Endothelial cell of umbilical vein (primary cell): ENCODE data around the gene HP1BP3. TPM values are rescaled to one million over a fixed set of nuclear protein-coding genes. Genes with fewer than 3 reads are reported as not detected.
"Not testable (repeated sequence)": the region's sequence is repeated elsewhere in the genome, so short reads cannot be mapped to it uniquely, and the experiment has no call there.

Experiments
- BruUV-seq: library from RNA; stranded (reverse); fragments of 400-500 nt; replicated peaks from 2 replicates; lab custom pipeline; 2021; lab: Mats Ljungman, UMichigan
- CTCF ChIA-PET: fragments of 300-600, 350-600 bp; sonication (Branson Sonifier 250); formaldehyde crosslinking; loops from one replicate; lab custom pipeline; 2021; ENCODE audit warnings: antibody characterized with exemption, inconsistent platforms; lab: Charles Lee
- POLR2A ChIA-PET: fragments of 300-600, 350-600 bp; sonication (Branson Sonifier 250); formaldehyde crosslinking; loops from one replicate; lab custom pipeline; 2021; ENCODE audit warnings: antibody characterized with exemption, inconsistent platforms; lab: Charles Lee
- DNase-seq: peaks from one replicate; pipeline ENCODE4 v3.0.0-alpha.2; 2011; ENCODE audit warnings: low read depth, low spot score
- FAIRE-seq: peaks from 2 replicates; lab custom pipeline; 2011; peaks lifted over from hg19 to GRCh38; lab: Jason Lieb, UNC
- H2AFZ ChIP-seq: 2 replicates; pipeline ENCODE4 v1.6.0; 2012; ENCODE audit warnings: low read depth, low read length, control low read depth, inconsistent platforms
- H3K27ac ChIP-seq: 2 replicates; pipeline ENCODE4 v1.5.1; 2011; ENCODE audit warnings: low read depth, mild to moderate bottlenecking, control low read depth, low read length, moderate library complexity; ENCODE audit not compliant: insufficient read depth
- H3K27me3 ChIP-seq, 2 experiments: 2 replicates each; pipeline versions ENCODE4 v1.6.0 to v1.6.1; 2011; ENCODE audit warnings: low read length in 2 of 2, mixed read lengths in 1 of 2; ENCODE audit not compliant: control insufficient read depth in 2 of 2, insufficient read depth in 2 of 2
- H3K36me3 ChIP-seq, 2 experiments: 2 replicates in 1 of 2; 3 replicates in 1 of 2; pipeline ENCODE4 v1.5.1; 2011; ENCODE audit warnings: low read length in 2 of 2, mild to moderate bottlenecking in 1 of 2, moderate library complexity in 1 of 2; ENCODE audit not compliant: control insufficient read depth in 2 of 2, insufficient read depth in 2 of 2; ENCODE audit errors: extremely low read depth in 1 of 2
- H3K4me1 ChIP-seq: 3 replicates; pipeline ENCODE4 v1.5.1; 2011; ENCODE audit warnings: mild to moderate bottlenecking, low read length; ENCODE audit not compliant: control insufficient read depth, insufficient read depth; ENCODE audit errors: extremely low read depth
- H3K4me2 ChIP-seq: 2 replicates; pipeline ENCODE4 v1.6.1; 2011; ENCODE audit warnings: low read length, control low read depth, mixed read lengths; ENCODE audit not compliant: insufficient read depth
- H3K4me3 ChIP-seq, 3 experiments: fragments of 200-600 bp in 1 of 3; sonication (generic), shearing (Covaris generic) in 1 of 3; replicated peaks in 1 of 3; 2 replicates each; pipeline ENCODE4 v1.5.1; 2011 to 2016; ENCODE audit warnings: control low read depth in 3 of 3, low read length in 3 of 3, mild to moderate bottlenecking in 2 of 3, inconsistent platforms in 1 of 3, low read depth in 1 of 3, moderate library complexity in 1 of 3; ENCODE audit not compliant: insufficient read depth in 1 of 3
- H3K79me2 ChIP-seq: 2 replicates; pipeline ENCODE4 v1.6.0; 2012; ENCODE audit warnings: low read length, inconsistent platforms; ENCODE audit not compliant: control insufficient read depth, insufficient read depth
- H3K9ac ChIP-seq: replicated peaks from 2 replicates; pipeline ENCODE3; 2011; ENCODE audit warnings: low read length, control low read depth; ENCODE audit not compliant: insufficient read depth; ENCODE audit errors: extremely low read depth
- H3K9me1 ChIP-seq: replicated peaks from 3 replicates; pipeline ENCODE4 v1.6.0; 2011; ENCODE audit warnings: mild to moderate bottlenecking, low read length; ENCODE audit not compliant: control insufficient read depth, insufficient read depth; ENCODE audit errors: extremely low read depth
- H3K9me3 ChIP-seq: replicated peaks from 2 replicates; pipeline ENCODE4 v1.5.1; 2012; ENCODE audit warnings: low read length, inconsistent platforms; ENCODE audit not compliant: control insufficient read depth, insufficient read depth
- H4K20me1 ChIP-seq: replicated peaks from 2 replicates; pipeline ENCODE3; 2011; ENCODE audit warnings: mild to moderate bottlenecking, low read length; ENCODE audit not compliant: control insufficient read depth, insufficient read depth; ENCODE audit errors: extremely low read depth
- CTCF ChIP-seq, 2 donors: IDR thresholded peaks; 1 replicate in 1 of 2; 2 replicates in 1 of 2; pipeline ENCODE4 v1.5.1; 2011; ENCODE audit warnings: low read length in 2 of 2, mild to moderate bottlenecking in 2 of 2, moderate library complexity in 2 of 2, control low read depth in 1 of 2, inconsistent platforms in 1 of 2, low read depth in 1 of 2; ENCODE audit not compliant: insufficient read depth in 1 of 2; ENCODE audit errors: extremely low read depth in 1 of 2
- EZH2 ChIP-seq: IDR thresholded peaks from 2 replicates; pipeline ENCODE4 v1.6.1; 2012; ENCODE audit warnings: borderline replicate concordance, low read depth, mild to moderate bottlenecking, moderate library complexity, low read length, inconsistent platforms; ENCODE audit not compliant: severe bottlenecking
- FOS ChIP-seq: IDR thresholded peaks from 2 replicates; pipeline ENCODE4 v1.6.1; 2011; ENCODE audit warnings: mild to moderate bottlenecking, low read length, moderate library complexity, borderline replicate concordance; ENCODE audit not compliant: insufficient read depth
- GATA2 ChIP-seq: IDR thresholded peaks from 2 replicates; pipeline ENCODE4 v1.7.0; 2011; ENCODE audit warnings: low read depth, mild to moderate bottlenecking, moderate library complexity, mixed read lengths, low read length; ENCODE audit not compliant: insufficient read length, insufficient read depth
- JUN ChIP-seq: IDR thresholded peaks from 2 replicates; pipeline ENCODE4 v1.6.1; 2011; ENCODE audit warnings: borderline replicate concordance, low read depth; ENCODE audit not compliant: insufficient read length, insufficient read depth
- MAX ChIP-seq: IDR thresholded peaks from 2 replicates; pipeline ENCODE4 v1.6.1; 2011; ENCODE audit not compliant: insufficient read depth, insufficient read length
- MYC ChIP-seq: IDR thresholded peaks from one replicate; pipeline ENCODE4 v1.6.1; 2011; ENCODE audit warnings: mild to moderate bottlenecking, low read depth, low read length
- POLR2A ChIP-seq: IDR thresholded peaks from 2 replicates; pipeline ENCODE4 v1.6.1; 2012; ENCODE audit warnings: low read depth, mild to moderate bottlenecking, control low read depth, low read length
- POLR2AphosphoS5 ChIP-seq: IDR thresholded peaks from 2 replicates; pipeline ENCODE4 v1.6.1; 2012; ENCODE audit warnings: low read depth, mild to moderate bottlenecking, control low read depth, low read length, moderate library complexity; ENCODE audit not compliant: insufficient read depth
- dilution Hi-C: fragments of 300-500 bp; cut with MboI; formaldehyde crosslinking; loops from one replicate; pipeline ENCODE4 v1.15.0; 2019; ENCODE audit warnings: low sequenced_read_pairs; ENCODE audit not compliant: extremely low pct_ligation_motif_present
- intact Hi-C: fragments of 100-400 bp; cut with micrococcal nuclease; formaldehyde crosslinking; loops from one replicate; pipeline ENCODE4 v1.10.0; 2022
- polyA plus RNA-seq, 4 experiments: library from polyadenylated mRNA; depleted of rRNA in 3 of 4; stranded (reverse) in 3 of 4; unstranded in 1 of 4; fragments of >200 nt; gene quantifications; 2 replicates each; pipeline versions ENCODE4 v1.2.1 to v1.2.3, GENCODE V29; 2011 to 2012; ENCODE audit warnings: missing spikeins in 1 of 4
- total RNA-seq: library from RNA; stranded (reverse); gene quantifications from 2 replicates; pipeline ENCODE4 v1.2.3, GENCODE V29; 2021

Gene HP1BP3
- total and polyA plus RNA-seq, 2 donors (not counting 3 experiments of a cell fraction or from before 2014, with no cell fraction given): 87.2 to 231 TPM

DNA sequence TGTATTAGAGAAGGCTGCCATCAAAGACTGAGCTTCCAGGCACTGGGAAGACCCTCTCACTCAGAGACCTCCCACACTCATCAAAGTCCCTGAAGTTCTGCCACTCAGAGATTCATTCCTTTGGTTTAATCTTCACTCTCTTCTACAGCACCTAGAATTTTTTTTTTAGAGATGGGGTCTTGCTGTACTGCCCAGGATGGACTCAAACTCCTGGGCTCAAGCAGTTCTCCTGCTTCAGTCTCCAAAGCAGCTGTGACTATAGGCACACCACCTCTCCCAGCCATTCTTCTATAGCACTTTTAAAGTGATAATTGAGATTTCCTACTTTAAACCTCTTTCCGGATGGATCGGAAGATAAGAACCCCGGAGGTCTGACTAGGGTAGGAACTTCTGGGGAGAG is 3.7 kb upstream of the HP1BP3 start:
- peaks cover 7% of the 10 kb centered on the region for H3K79me2 ChIP-seq
- intact Hi-C loops (no loop called here), dilution Hi-C loops (no loop called here)
- no peak overlapping the region for H3K9ac ChIP-seq
- ChIA-PET POLR2A (no interaction called here), CTCF (no interaction called here)
- no peaks in the 10 kb centered on the region for H3K27me3 ChIP-seq
- DNase-seq (no peak), FAIRE-seq (no peak)
- H4K20me1 ChIP-seq: no peaks in the 10 kb centered on the region
- H3K4me3 ChIP-seq: no peak overlapping the region
- no peak overlapping the region for H3K27ac ChIP-seq
- peaks cover 4% of the 10 kb centered on the region for H3K4me1 ChIP-seq
- H3K9me1 ChIP-seq: no peaks in the 10 kb centered on the region
- BruUV-seq: no TSS peak
- H3K9me3 ChIP-seq: no peaks in the 10 kb centered on the region
- TF ChIP-seq JUN (no peak), FOS (no peak), POLR2A (no peak), CTCF (IDR thresholded peaks at IDR 0.05; ENCODE audit: extremely low read depth in 1 of 2, insufficient read depth in 1 of 2, low read depth in 1 of 2, low read length in 2 of 2) (no peak), MAX (no peak), EZH2 (no peak), POLR2AphosphoS5 (no peak), GATA2 (no peak), MYC (no peak)
- no peak overlapping the region for H2AFZ ChIP-seq
- H3K4me2 ChIP-seq: no peak overlapping the region
- no peaks in the 10 kb centered on the region for H3K36me3 ChIP-seq

GRCh38 chr1:20789598-20789997 is 2.5 kb upstream of the HP1BP3 start:
- H3K9ac ChIP-seq, dilution Hi-C loops, H3K27me3 ChIP-seq, H3K9me3 ChIP-seq, H3K4me2 ChIP-seq, H3K27ac ChIP-seq, H3K9me1 ChIP-seq, H3K4me3 ChIP-seq, H3K36me3 ChIP-seq, BruUV-seq, H4K20me1 ChIP-seq, FAIRE-seq, DNase-seq, H2AFZ ChIP-seq: not testable (repeated sequence)
- POLR2A ChIA-PET: interaction anchor here (0.6 kb wide), 1 partner anchor 323 kb away, joined by 3 read pairs; no protein-coding TSS in a partner anchor
- H3K4me1 ChIP-seq: peaks cover 13% of the 10 kb centered on the region
- CTCF ChIA-PET: interaction anchor here (1.0 kb wide), 1 partner anchor 12 kb away, joined by 3 read pairs; no protein-coding TSS in a partner anchor
- peaks cover 19% of the 10 kb centered on the region for H3K79me2 ChIP-seq
- intact Hi-C loops: loop anchor here (5.0 kb wide), 2 partner anchors 92 to 388 kb away; partner anchors contain the start of gene EIF4G3
